LNCAP (cell line): ENCODE data around the gene DYRK1A.

Source experiments
- TF ChIP-seq, protein P1 (sequence below): fragments of 450-650 bp; IDR thresholded peaks from 2 replicates; pipeline ENCODE4 v1.5.1; 2017; ENCODE audit warnings: mild to moderate bottlenecking

The DYRK1A gene

GRCh38 chr21:37429356-37429755 is 62.8 kb downstream of the DYRK1A start:
- TF ChIP-seq, protein P1, sequence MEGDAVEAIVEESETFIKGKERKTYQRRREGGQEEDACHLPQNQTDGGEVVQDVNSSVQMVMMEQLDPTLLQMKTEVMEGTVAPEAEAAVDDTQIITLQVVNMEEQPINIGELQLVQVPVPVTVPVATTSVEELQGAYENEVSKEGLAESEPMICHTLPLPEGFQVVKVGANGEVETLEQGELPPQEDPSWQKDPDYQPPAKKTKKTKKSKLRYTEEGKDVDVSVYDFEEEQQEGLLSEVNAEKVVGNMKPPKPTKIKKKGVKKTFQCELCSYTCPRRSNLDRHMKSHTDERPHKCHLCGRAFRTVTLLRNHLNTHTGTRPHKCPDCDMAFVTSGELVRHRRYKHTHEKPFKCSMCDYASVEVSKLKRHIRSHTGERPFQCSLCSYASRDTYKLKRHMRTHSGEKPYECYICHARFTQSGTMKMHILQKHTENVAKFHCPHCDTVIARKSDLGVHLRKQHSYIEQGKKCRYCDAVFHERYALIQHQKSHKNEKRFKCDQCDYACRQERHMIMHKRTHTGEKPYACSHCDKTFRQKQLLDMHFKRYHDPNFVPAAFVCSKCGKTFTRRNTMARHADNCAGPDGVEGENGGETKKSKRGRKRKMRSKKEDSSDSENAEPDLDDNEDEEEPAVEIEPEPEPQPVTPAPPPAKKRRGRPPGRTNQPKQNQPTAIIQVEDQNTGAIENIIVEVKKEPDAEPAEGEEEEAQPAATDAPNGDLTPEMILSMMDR: no peak

GRCh38 chr21:37430184-37430821 is 63.7 kb downstream of the DYRK1A start:
- TF ChIP-seq, protein P1: no peak

DNA sequence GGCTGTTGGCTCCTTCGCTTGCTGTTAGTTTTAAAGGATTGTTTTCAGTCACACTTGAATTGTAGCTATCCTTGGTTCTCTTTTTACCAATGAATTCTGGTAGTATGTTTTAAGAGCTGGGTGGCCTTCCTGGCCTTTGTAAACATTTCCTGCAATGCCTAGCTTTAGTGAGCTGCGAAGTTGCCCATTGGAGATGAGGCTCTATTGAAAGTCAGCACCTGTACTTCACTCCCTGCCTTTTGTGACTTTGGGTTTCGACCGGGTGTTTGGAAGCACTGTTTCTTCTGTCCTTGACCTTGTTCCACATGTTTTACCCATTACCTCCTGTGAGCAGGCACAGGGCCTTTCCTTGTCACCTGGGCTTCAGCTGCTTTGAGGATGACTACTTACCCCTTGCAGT is 64.7 kb downstream of the DYRK1A start:
- TF ChIP-seq, protein P1: no peak

GRCh38 chr21:37432710-37433455 is 66.3 kb downstream of the DYRK1A start:
- TF ChIP-seq, protein P1: no peak

GRCh38 chr21:37433456-37433840 is 66.9 kb downstream of the DYRK1A start:
- TF ChIP-seq, protein P1: no peak

- TF ChIP-seq, protein P1: no peak
Measured at GRCh38 chr21:37435120-37435519, 68.5 kb downstream of the DYRK1A start.

- TF ChIP-seq, protein P1: no peak
Measured at GRCh38 chr21:37435711-37436110, 69.1 kb downstream of the DYRK1A start.
